NCI-H774 (cell line): ENCODE results near the gene NEDD4L.
A peak's percentile ranks its signal among the peaks of the same experiment; 100 is the strongest.
"Not testable (repeated sequence)": the region's sequence is repeated elsewhere in the genome, so short reads cannot be mapped to it uniquely, and the experiment has no call there.

Experiments used
- DNase-seq: peaks from one replicate; lab custom pipeline; 2025; lab: John Stamatoyannopoulos, UW

The NEDD4L gene

GRCh38 chr18:58157237-58157636, 113.2 kb downstream of the NEDD4L start:
- no peak for DNase-seq

- DNase-seq = no peak
Measured at GRCh38 chr18:58158008-58158407, 114.0 kb downstream of the NEDD4L start.

DNA sequence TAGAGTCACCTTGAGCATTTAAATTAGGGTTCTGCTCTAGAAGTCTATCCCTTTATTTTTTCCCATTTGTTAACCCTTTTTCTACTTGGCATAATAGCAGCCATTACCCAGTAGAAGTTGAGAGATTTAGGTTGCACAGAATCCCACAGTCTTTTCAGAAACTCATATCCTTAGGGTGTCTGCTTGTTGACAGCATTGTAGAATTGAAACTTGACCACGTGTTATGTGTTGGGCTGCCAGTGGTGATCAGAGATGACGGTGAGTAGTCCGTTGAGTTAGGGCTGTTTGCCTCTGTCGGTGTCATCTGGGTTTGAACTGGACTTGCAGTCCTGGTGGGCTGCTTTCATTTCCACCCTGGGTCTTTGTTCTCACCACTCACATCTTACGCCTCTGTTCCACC, 114.4 kb downstream of the NEDD4L start:
- no peak for DNase-seq

DNA sequence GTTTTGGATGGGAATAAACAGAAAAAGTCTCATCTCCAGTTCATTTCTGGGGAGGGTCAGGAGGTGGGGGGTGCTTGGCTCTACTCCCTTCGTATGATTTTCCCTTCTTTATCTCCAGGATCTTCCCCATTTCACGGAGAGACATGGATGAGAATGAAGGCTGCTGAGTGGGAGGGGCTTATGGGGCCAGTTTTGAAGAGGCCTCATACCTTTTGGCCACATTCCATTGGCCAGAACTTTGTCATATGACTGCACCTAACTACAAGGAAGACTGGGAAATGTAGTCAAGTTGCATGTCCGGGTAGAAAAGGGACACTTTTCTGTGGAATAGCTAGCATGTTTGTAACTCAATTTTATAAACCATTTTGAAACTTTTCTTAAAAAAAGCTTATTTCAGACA, 117.6 kb downstream of the NEDD4L start:
- no peak for DNase-seq

GRCh38 chr18:58162127-58162526, 118.1 kb downstream of the NEDD4L start:
- no peak for DNase-seq

DNA sequence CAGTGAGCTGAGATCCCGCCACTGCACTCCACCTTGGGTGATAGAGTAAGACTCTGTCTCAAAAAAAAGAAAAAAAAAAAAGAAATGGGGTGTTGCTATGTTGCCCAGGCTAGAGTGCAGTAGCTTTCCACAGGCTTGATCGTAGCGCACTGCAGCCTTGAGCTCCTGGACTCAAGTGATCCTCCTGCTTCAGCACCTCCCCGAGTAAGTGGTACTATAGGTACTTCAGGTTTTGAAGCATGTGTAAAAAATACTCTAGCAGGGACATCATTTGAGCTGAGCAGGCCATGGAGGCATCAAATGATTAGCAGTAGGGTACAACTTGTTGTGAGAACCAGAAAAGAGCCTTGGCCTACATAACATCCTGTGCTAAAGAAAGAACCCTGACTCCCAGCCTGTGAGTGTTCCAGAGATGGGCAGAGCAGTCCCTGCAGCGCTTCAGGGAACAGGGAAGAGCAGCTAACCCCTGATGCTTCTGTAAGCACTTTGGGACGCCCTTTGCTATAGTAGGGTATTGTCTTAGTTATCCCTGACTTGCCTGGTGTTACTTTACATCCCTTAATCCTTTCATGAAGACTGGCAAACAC, 119.1 kb downstream of the NEDD4L start:
- no peak for DNase-seq

DNA sequence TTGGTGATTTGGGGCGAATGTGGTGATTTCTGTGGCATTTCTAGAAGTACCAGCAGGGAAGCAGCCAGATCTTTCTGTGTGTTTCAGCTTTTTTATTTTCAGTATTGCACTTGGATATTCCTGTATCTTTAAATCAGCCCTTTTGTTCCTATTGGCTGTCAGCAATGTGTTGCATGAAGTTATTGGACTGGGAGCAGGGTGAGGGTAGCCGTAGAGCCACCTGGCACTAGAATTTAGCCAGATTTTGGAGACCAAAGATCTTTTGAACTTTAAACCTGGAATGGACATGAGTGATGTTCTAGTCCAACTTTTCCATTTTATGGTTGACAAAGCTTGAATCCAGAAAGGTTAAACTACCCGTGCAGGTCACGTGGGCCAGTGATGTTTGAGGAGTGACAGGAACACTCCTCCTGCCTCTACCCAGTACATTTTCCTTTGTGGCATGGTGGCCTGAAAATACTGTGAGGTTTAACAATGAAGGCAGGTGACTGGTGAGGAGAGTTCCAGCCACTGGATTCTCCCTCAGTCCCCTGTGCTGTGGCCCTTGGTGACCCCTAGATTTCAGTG, 122.3 kb downstream of the NEDD4L start:
- DNase-seq = no peak

DNA sequence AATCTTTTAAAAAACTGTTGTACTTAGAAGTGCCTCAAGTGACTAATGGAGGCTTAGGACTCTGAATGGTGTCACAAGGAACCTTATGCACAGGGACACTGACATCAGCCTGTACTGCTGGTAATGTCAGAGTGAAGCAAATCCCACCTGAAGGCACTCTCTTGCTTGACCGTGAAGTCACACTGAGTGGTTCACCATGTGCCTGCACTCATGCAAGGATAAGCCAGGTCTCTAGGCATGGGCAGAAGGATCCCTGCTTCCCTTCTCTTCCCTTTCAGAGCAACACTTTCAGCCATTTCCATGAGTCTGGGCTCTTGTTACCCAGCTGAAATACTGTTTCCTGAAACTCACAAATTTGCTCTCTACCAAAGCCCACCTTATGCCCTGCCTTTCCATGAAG, 123.0 kb downstream of the NEDD4L start:
- no peak for DNase-seq

GRCh38 chr18:58168221-58168620, 124.2 kb downstream of the NEDD4L start:
- no peak for DNase-seq

GRCh38 chr18:58168993-58169392, 125.0 kb downstream of the NEDD4L start:
- no peak for DNase-seq

- no peak for DNase-seq
Measured at GRCh38 chr18:58169472-58169871, 125.4 kb downstream of the NEDD4L start.

DNA sequence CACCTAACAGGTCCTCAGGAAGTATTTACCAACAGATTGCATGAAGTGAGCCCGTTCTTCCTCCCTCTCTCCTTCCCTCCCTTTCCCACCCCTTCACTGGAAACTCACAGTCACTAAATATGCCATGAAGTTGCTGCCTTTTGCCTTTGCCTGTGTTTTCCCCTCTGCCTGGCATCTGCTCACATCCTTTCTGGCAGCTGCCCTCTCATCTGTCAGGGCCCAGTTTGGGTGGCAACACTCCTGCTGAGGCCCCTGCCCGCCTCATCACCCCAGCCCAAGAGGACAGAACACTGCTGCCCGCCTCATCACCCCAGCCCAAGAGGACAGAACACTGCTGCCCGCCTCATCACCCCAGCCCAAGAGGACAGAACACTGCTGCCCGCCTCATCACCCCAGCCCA, 126.0 kb downstream of the NEDD4L start:
- DNase-seq = not testable (repeated sequence)

GRCh38 chr18:58172031-58172430, 128.0 kb downstream of the NEDD4L start:
- no peak for DNase-seq

- no peak for DNase-seq
Measured at GRCh38 chr18:58174285-58174684, 130.3 kb downstream of the NEDD4L start.

DNA sequence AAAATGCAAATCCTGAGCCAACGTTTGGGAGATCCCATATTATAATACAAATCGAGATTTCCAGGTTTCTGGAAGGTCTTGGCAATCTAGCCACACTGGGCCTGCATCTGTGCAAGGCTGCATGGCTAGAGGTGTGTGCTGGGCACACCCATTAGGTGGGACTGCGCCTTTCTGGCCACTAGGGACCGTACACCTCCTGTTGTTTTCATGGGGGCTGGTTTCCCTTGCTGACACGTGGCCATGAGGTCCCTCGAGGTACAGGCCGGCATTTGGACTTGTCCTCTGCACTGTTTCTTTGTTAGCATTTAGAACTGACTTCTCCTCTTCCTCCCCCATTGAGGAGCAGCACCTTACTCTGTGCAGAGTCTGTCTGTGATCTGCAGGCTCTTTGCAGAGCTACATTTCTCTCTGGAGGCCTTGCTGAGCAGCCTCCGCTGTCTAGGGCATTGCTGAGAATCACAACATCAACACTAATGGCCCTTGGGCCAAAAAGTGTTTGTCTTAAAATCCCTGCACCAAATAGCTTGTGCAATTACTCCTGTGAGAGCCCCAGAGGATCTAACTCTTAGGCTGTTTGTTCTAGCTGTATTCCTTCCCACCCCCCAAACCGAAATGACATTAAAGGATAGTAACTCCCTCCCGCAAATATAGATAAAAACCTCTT, 131.2 kb downstream of the NEDD4L start:
- DNase-seq = no peak

GRCh38 chr18:58175786-58176176, 131.8 kb downstream of the NEDD4L start:
- no peak for DNase-seq

DNA sequence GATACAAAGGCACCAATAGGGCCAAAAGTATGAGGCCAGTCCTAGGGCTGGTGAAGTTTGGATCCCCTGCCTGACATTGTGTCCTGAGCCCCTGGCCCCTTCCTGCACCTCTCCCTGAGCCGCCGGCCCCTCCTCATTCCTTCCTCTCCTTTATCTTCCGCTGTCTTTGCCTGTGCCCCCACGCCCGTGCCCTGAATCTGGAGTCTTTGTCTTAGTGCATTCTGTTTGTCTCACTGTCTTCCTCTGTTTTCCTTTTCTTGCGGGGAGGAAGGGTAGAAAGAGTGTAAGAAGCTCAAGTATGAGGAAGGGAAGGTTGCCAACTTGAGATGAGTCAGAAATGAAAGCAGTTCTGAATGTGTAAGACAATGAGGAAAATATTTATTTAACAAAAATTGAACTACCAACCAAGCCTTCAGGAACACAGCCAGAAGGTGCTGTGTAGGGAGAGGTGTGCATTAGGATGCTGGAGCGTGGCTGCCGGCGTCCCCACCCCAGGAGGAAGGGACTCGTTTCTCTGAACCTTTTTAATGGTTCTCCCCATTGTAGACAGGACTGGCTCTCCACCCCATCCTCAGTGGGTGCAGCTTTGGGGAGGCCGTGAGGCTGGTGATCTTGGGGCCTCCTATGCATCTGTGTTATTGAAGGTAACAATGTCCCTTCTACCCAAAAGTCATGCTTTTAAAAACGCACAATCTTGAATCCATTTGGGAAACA, 133.1 kb downstream of the NEDD4L start:
- DNase-seq = no peak

DNA sequence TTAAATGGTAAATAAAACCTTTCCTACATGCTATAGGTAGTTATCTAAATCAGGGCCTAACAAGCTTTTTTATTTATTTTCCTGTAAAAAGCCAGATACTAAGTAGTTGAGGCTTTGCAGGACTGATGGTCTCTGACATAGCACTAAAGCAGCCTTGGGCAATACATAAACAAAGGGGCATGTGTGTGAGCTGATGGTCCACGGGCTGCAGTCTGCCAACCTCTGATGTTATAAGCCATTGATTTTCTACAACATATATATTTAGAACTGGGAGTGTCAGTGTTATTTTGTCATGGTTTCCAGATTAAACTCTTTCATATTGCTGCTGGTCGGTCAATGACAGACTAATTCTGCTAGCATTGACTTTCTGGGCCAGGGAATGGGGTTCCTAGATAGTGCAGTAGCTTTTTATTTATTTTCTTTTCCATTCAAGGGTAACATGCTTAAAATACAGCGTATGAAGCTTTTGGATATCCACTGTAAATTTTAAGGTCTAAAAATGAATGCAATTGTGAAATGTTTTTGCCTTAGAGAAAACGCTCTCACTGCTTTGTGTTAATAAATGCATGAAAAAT, 134.0 kb downstream of the NEDD4L start:
- no peak for DNase-seq

GRCh38 chr18:58178511-58178910, 134.5 kb downstream of the NEDD4L start:
- DNase-seq = no peak

DNA sequence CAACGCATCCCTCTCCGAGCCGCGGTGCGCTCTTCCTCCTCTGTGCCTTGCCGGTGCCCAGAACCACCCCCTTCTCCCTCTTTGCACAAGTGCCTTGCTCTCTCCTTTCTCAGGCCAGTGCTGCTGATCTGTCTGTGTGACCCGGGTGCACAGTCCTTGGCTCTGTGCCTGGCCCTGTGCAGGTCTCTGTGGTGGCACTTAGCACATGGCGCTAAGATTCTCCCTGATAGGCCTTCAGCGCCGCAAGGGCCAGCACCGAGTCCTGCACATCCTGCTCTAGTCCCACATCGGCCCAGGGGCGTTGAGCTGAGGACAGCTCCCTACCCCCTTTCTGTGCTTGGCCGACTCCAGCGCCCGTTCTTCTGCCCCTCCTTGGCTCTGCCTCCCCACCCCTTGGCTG, 136.1 kb downstream of the NEDD4L start:
- DNase-seq = no peak

DNA sequence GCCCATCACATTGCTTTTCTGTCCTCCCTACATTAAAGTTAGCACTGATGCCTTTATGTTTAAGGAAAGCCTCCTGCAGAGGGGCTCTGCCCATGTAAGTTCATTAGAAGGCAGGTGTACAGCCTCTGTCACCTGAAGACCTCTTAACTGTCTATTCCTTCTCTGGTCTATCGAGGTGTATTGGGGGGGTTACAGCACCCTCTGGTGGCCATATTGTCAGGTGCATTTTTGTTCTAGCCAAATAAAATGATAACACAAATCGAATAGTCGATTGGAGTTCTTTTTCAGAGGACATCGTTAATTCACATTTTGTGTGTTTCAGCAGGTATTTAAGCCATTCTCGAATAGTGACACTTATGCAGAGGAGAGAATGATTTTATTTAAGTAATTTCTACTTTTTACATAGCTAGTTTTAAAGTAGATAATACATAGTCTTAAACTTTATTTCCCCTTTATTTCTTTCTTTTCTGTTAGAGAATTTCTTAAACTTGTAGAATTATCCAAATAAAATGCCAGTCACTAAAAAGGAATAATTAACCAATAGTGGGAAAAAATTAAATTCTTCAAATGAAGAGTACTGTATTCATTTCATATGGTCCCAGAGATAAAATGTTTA, 136.8 kb downstream of the NEDD4L start:
- DNase-seq = peak; percentile 29

- no peak for DNase-seq
Measured at GRCh38 chr18:58181988-58182387, 138.0 kb downstream of the NEDD4L start.
